HG02852 (cell line): ENCODE data around the gene FCHO2.

Source experiments
- ATAC-seq: cut with Tn5 transposase; IDR thresholded peaks from one replicate; pipeline ENCODE4 v1.9.1; 2021; ENCODE audit warnings: mild to moderate bottlenecking, moderate library complexity; ENCODE audit not compliant: unreplicated experiment

FCHO2 gene

DNA sequence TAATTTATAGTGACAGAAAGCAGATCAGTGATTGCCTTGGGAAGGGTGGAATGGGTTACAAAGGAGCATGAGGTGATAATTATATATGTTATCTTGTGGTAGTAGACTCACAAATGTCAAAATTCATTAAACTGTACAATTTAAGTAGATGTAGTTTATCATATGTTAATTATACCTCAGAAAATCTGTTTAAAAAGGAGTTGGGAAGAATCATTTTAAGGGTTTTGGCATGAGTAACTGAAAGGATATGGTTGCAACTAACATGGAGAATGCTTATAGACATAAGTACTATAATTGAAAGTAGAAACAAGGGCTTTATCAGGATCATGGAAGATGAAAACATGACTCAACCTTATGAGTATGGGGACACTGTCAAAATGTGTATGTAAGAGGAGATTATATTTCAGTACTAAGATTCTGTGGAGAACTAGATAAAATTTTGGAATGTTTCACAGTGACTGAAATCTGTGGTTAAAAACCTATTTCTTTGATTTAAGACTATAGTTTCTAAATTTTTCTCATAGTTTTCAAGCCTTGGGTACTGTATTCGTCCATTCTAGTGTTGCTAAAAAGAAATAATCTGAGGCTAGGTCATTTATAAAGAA is 73.3 kb downstream of the FCHO2 start:
- ATAC-seq, result no peak

DNA sequence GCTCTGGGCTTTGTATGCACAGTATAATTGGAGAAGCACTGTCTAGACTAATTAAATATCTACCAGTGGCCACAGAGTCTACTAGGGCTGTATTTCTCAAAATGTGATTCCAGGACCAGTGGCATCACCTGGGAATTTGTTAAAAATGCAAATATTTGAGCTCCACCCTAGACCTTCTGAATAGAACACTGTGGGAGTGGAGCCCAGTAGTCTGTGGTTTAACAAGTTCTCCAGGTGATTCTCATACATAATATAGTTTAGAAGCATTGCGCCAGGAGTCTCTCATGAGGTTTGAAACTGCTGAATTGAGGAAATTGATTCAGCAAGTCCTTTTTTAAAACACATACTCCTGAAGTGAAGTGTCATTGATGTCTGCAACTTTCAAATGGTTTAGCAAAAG is 74.7 kb downstream of the FCHO2 start:
- no peak for ATAC-seq

DNA sequence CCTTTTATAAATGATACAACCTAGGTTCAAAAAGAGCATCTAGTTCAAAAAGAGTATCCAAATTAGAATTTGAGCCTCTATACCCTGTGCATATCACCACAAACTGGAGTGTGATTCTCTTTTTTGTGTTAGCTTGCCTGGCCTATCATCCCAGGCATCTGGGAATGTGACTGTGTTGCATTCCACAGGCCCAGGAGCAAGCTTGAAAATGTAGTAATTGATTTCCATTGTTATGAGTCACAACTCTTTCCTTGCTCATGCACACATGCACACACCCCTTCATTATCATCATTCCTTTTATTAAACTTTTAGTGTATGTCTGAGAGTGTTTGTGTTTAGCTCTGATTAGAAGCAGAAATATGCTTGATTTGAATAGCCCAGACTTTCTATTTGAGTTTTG is 75.2 kb downstream of the FCHO2 start:
- no peak for ATAC-seq

DNA sequence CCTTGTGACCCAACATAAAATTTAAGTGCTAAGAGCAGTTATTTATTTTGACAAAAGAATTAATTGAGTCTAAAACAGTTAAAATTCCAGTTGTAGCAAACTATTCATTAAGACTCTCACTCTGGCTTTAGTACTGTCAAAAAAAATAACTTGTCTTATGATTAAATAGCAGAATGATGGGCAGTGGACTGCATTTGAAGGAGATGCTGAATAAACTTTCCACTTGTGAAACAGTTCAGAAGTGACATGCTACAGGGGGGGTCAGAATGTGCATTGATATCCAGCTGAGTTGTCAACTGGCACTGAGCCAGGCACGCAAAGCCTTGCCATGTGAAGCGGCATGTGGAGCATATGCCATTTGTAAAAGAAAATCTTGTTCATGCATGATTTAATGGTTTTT is 76.0 kb downstream of the FCHO2 start:
- no peak for ATAC-seq

DNA sequence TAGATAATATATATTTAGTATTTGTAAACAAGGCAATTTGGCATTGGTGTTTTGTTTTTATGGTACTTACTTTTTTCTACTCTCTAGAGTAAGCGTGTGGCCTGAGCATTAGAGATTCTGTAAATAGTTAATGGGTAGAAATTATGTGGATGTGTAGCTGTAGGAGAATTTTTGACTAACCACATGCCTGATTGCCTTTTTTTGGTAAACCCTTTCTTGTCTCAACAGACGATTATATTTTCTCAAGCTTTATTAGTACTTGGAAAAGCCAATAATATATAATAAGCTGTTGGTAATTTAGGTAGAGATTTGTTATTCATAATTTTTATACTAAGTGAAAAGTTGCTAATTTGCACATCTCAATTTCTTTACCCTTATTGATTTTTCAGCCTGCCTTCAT is 76.8 kb downstream of the FCHO2 start:
- ATAC-seq, result no peak

DNA sequence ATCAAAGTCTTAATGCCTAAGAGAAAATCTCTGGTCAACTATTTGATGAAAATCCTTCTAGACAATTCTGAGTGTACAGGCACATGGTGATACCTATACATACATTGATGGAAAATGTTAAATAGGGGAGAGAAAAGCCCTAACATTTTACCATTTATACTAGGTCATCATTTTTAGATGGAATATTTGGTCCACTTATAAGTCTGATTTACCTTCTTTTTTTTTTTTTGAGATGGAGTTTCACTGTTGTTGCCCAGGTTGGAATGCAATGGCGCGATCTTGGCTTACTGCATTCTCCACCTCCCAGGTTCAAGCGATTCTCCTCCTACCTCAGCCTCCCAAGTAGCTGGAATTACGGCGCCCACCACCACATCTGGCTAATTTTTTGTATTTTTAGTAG is 81.7 kb downstream of the FCHO2 start:
- ATAC-seq, result no peak

DNA sequence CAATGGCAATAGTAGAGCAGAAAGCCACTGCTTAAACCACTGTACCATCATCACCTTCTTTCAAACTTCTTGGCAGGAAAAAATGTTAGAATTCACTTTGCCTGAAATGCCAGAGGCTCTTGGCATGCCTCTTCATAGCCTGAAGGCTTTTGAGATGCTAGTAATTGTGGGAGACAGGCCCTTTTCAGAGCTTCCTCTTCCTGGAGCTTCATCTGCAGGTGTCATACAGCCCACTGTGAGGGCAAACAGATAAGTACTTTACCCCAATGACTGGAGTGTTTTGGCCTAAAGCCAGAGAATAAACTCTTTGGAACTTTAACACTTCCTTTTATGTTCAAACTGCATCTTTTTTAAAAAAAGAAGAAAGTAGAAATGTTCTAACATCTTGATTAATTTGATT is 83.2 kb downstream of the FCHO2 start:
- no peak for ATAC-seq

DNA sequence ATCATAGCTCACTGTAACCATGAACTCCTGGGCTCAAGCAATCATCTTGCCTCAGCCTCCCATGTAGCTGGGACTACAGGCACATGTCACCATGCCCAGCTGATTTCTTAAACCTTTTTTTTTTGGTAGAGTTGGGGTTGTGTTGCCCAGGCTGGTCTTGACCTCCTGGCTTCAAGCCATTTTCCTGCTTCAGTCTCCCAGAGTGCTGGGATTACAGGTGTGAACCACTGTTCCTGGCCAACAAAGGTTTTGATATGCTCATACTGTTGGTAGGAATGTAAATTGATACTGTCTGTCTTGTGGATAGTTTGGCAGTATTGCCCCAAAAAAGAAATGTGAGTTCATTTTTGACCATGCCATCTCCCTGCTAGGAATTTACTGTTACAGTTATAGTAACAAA is 87.2 kb downstream of the FCHO2 start:
- no peak for ATAC-seq

DNA sequence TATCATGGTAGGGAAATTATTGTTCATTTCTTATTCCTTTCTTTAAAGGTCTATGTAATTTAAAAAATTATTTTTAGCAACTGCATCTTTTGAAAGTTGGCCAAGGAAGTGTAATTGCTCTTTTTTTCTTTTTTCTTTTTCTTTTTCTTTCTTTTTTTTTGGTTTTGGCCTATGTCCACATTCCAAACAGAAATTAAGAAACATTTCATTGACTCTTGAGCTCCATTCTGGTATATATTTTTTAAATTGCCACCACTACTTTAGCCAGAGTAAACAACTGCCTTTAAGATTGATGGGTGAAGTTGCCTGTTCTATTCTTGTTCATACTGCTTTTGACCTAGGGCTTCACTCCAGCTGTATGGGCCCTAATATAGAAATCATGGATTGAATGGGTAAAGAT is 88.7 kb downstream of the FCHO2 start:
- no peak for ATAC-seq

DNA sequence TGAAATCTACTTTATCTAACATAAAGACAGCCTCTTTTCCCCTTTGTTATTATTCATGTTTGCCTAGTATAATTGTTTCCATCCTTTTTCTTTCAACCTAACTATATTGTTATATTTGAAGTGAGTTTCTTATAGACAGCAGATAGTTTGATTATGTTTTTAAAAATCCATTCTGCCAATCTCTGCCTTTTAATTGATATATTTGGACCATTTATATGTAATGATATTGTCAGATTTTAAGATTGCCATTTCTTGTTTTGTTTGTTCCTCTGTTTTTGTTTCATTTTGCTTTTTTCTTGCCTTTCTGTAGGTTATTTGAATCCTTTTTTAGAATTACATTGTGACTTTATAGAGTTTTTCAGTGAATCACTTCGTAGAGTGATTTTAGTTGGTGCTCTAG is 89.8 kb downstream of the FCHO2 start:
- ATAC-seq, result no peak

DNA sequence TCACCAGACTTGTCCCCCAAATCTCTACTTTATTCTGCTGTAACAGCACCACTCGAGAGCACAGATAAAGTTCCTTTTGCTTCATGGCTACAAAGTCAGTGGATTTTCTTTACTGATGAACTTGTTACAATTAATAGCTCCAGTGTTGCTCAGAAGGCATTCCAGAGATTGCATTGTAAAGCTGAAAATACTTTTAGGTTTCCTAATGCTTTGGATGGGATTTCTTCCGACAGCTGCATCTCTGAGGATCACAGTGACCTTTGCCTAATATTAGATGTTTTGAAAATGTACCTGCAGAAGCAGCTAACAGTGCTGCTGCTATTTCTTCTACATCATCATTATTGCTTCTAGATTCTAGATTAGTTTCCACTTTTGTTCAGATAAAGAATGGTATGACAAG is 105.8 kb downstream of the FCHO2 start:
- no peak for ATAC-seq

DNA sequence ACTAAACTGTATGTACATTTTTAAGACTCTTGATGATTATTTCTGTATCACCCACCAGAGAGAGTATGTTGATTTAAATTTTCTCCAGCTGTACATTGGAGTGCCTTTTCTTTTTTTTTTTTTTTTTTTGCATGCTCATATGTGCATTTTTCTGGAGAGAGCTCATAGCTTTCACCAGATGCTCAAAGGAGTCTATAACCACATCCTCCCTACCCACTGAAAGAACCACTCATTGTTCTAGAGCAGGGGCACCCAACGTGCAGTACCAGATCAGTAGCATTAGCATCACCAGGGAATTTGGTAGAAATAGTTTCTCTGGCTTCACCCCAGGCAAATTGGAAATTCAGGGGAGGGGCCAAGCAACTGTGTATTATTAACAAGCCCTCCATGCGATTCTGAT is 110.6 kb downstream of the FCHO2 start:
- ATAC-seq, result no peak

DNA sequence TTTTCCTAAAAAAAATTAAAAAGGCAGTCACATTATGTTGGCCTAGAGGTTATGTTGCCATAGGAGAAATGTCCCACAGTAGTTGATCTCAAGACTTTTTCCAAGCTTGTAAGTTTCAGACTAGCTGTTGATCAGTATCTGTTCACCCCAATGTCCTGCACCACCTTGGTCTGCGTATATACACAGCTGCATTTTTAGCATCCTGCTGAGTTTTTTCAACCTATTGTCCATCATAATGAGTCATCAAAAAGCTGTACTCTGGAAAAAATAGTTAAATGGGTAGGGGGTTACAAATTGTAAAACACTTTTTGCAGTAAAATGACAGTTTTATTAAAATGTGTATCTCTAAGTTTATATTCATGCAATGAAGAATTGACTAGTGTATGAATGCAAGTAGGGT is 111.4 kb downstream of the FCHO2 start:
- no peak for ATAC-seq

DNA sequence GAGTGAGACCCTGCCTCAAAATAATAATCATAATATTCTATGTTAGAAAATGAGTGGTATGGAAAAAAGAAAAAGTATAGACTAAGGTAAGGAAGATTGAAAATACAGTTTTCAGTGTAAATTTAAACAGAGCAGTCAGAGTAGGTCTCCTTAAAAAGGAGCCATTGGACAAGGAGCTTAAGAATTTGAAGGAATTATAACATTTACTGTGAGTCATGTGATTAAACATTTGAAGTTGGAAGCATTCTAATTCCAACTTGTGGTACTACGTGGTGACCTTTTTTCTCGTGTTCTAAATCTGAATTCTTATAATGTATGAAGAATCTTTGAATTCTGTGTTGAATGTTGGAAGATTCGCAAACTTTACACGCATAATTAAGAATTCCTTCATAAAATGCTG is 125.3 kb downstream of the FCHO2 start:
- ATAC-seq, result no peak

DNA sequence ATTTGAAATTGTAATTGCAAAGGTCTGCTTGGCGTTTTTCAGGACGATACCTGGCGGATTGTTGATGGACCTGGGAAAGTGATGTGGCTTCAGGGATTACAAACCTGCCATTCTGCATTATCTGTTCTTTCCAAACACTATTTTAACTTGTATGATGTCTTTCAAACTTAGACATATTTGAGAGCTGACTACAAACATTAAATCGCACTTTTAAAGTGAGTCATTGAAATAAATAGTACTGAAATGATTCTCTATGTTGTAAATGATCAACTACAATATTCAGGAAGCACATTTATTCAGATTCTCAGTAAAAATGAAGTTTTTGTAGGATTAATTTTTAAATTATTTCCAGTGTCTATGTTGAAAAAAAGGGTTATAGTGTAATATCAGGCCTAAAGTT is 132.2 kb downstream of the FCHO2 start:
- ATAC-seq, result no peak

DNA sequence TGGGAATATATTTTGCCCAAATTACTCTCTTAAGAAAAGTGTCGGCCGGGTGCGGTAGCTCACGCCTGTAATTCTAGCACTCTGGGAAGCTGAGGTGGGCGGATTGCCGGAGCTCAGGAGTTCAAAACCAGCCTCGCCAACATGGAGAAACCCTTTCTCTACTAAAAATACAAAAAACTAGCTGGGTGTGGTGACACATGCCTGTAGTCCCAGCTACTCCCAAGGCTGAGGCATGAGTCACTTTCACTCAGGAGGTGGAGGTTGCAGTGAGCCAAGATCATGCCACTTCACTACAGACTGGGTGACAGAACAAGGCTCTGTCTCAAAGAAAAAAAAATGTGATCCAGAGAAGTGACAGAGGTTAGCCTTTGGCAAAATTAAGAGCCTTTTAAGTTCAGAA is 138.1 kb downstream of the FCHO2 start:
- ATAC-seq, result no peak

DNA sequence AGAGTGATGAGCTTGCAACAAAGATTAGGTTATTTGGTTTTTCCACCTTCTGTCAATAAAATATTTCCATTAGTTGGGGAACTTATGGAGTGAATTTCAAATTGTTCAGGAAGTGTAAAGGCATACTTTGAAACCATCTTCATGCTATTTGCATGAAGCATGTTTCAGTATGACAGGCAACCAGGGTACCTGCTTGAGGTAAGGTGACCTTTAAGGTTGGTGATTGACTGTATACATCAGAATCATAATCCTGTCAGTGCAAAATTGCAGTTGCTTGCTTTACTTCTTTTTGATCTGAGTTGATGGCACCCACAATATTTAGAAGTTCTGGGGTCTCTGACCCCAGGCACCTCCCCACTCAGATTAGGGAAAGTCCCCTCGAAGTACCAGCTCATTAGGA is 138.6 kb downstream of the FCHO2 start:
- no peak for ATAC-seq

DNA sequence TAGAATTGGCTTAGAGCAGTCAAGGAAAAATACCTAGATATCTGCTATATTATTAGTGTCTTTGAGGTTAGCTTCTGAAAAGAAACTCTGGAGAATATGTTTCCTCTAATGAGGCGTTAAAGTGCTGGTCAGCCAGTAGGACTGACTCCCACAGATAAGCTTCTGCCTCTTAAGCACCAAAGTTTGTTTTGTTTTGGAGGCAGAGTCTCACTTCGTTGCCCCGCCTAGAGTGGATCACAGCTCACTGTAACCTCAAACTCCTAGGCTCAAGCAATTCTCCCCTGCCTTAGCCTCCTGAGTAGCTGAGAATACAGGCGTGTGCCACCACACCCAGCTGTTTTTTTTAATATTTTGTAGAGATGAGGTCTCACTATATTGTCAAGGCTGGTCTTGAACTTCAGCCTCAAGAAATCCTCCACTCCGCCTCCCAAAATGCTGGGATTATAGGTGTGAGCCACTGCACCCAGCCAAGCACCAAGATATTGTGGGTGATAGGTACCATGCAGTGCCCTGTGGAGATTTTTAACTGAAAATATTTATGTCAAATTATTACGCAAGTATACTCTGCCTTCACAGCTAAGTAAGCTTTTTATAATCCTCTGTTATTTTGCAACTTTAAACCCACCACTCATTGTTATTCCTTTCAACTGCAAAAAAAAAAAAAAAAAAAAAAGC is 139.9 kb downstream of the FCHO2 start:
- ATAC-seq, result no peak

DNA sequence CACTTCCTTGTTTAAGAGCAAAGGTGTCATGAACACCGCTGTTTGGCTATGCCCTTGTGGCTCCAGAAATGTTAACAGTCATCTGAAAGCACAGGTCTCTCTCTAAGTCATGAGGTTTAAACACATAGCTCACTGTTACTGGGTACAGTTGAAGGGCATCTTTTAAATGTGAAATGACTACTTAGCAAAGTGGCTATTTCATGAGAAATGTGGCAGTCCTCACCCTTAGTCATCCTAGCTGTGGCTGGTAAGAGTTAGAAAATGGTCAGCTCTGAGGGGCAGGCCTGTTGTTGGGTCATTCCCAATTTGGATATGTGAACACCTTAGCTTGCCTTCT is 140.4 kb downstream of the FCHO2 start:
- ATAC-seq, result no peak

DNA sequence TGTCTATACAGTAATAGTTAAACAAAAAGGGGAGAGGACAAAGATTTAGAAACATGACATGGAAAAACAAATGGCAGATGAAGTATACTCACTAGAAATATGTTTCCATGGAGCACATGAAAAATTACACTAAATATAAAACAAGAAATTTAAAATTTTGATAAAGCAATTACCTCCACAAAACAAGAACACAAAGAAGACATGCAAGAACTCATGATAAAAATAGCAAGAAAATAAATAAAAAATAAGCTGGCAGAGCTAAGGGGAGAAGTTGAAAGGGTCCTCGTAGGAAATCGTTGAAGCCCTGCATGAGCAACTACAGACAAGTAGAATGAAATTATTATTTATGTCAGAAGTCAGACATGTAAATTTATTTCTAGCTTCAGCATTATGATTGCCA is 141.9 kb downstream of the FCHO2 start:
- ATAC-seq, result no peak

DNA sequence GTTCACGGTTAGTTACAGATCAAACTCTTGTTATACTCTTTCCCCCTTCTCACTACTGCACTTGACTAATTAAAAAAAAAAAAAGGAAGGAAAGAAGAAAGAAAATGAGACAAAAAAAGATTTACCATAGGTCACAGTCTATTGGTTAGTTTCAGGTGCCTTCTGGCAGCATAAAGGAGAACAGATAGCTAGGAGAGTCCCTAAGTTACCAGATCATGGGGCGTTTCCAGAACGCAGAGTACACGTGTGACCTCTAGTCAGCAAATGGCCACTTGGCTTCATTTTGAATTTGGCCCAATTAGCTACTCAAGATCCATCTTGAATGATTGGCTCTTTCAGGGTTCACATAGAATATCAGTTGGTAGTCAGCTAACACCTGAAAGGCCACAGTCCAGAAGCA is 144.3 kb downstream of the FCHO2 start:
- no peak for ATAC-seq

DNA sequence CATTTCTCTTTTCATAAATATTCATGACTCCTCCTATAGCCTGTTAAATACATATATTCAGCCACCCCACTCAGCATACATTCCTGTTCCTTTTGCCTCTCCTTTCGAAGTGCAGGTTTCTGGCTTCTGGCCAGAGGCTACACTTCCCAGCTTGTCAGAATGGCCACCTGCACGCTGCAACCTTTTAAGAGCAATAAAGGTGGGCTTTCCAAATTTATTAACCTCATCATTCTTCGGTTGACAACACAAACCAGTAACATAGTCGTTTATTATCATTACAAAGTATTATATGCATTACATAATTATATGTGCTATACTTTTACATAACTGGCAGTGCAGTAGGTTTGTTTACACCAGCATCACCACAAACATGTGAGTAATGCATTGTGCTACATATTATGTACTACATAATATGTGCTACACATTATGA is 148.0 kb downstream of the FCHO2 start:
- no peak for ATAC-seq

DNA sequence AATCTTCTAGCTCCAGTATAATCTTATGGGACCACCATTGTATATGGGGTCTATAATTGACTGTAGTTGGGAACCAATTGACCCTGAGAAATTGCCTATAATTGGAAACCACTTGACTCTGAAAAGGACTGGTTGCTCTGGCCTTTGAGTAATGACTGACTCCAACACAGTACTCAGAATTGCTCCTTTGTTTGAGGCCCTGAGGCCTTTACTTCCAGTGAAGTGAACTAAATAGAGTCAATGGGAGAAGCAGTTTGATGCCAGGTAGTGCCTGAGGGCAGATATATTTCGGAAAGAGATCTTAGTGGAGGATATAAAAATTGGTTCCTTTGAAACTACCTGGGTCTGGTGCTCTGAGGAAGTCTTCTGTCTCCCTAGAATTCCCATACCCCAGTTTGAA is 148.5 kb downstream of the FCHO2 start:
- no peak for ATAC-seq
